Measurements from ENCODE around the gene COL4A3.

Gene COL4A3

GRCh38 chr2:227125506-227125905 lies 38.9 kb upstream of the COL4A3 start:
- TF ChIP-seq CTCF (IDR thresholded peaks at IDR 0.05) = no peak
- DNase-seq (ENCODE audit: low spot score) = no peak
- Histone ChIP-seq H3K27ac (no peak overlapping the region), H3K4me3 (no peak overlapping the region)

- TF ChIP-seq CTCF (IDR thresholded peaks at IDR 0.05) = no peak
- no peak for DNase-seq (ENCODE audit: low spot score)
- Histone ChIP-seq H3K4me3 (no peak overlapping the region), H3K27ac (no peak overlapping the region)
Measured at GRCh38 chr2:227127201-227127600, 37.2 kb upstream of the COL4A3 start.

GRCh38 chr2:227130636-227131035 lies 33.8 kb upstream of the COL4A3 start:
- H3K27ac ChIP-seq = no peak overlapping the region
- DNase-seq (ENCODE audit: low spot score) = no peak
- no peak overlapping the region for H3K4me3 ChIP-seq
- no peak for TF ChIP-seq CTCF (IDR thresholded peaks at IDR 0.05)

GRCh38 chr2:227132986-227133385 lies 31.4 kb upstream of the COL4A3 start:
- Histone ChIP-seq H3K27ac (no peak overlapping the region), H3K4me3 (no peak overlapping the region)
- TF ChIP-seq CTCF (IDR thresholded peaks at IDR 0.05) = no peak
- no peak for DNase-seq (ENCODE audit: low spot score)

GRCh38 chr2:227134591-227134990 lies 29.8 kb upstream of the COL4A3 start:
- no peak for TF ChIP-seq CTCF (IDR thresholded peaks at IDR 0.05)
- Histone ChIP-seq H3K27ac (no peak overlapping the region), H3K4me3 (no peak overlapping the region)
- no peak for DNase-seq (ENCODE audit: low spot score)

GRCh38 chr2:227141301-227141700 lies 23.1 kb upstream of the COL4A3 start:
- DNase-seq (ENCODE audit: low spot score) = no peak

GRCh38 chr2:227143895-227144294 lies 20.5 kb upstream of the COL4A3 start:
- Histone ChIP-seq H3K4me3 (no peak overlapping the region), H3K27ac (no peak overlapping the region)
- DNase-seq (ENCODE audit: low spot score) = no peak
- no peak for TF ChIP-seq CTCF (IDR thresholded peaks at IDR 0.05)

More at GRCh38 chr2:227141301-227141700, 23.1 kb upstream of the COL4A3 start:
- TF ChIP-seq CTCF (IDR thresholded peaks at IDR 0.05) = no peak
- no peak overlapping the region for H3K4me3 ChIP-seq
- no peak overlapping the region for H3K27ac ChIP-seq

Data from coronary artery (tissue), 2 donors.